ENCODE data around the gene AKR1E2. TPM values are rescaled to one million over a fixed set of nuclear protein-coding genes. Genes with fewer than 3 reads are reported as not detected.

AKR1E2 gene
- total and polyA plus RNA-seq, 4 donors, result 0.46 to 9.4 (median 2.6) TPM

- H3K4me3 ChIP-seq (ENCODE audit: low read depth in 1 of 3, low read length in 3 of 3), result no peak overlapping the region
- H3K9ac ChIP-seq (ENCODE audit: low read depth in 1 of 2, low read length in 2 of 2), result no peak overlapping the region
- 66% methylated on average over 6 of the region's 6 CpGs for WGBS
- H3K9me3 ChIP-seq (ENCODE audit: control insufficient read depth in 4 of 4, low read length in 3 of 4), result no peaks in the 10 kb centered on the region
- H3K27ac ChIP-seq (ENCODE audit: low read depth in 1 of 2, low read length in 2 of 2), result no peak overlapping the region
- H3K4me1 ChIP-seq (ENCODE audit: control insufficient read depth in 4 of 4, insufficient read depth in 4 of 4, low read length in 3 of 4), result no peaks in the 10 kb centered on the region
- TF ChIP-seq GABPA (IDR thresholded peaks at IDR 0.05 in 1 of 2, conservative IDR thresholded peaks at IDR 0.05 in 1 of 2), result no peak
- no peak for TF ChIP-seq CTCF (IDR thresholded peaks at IDR 0.05; ENCODE audit: low read depth, low read length, missing input control)
- TF ChIP-seq, protein P1, sequence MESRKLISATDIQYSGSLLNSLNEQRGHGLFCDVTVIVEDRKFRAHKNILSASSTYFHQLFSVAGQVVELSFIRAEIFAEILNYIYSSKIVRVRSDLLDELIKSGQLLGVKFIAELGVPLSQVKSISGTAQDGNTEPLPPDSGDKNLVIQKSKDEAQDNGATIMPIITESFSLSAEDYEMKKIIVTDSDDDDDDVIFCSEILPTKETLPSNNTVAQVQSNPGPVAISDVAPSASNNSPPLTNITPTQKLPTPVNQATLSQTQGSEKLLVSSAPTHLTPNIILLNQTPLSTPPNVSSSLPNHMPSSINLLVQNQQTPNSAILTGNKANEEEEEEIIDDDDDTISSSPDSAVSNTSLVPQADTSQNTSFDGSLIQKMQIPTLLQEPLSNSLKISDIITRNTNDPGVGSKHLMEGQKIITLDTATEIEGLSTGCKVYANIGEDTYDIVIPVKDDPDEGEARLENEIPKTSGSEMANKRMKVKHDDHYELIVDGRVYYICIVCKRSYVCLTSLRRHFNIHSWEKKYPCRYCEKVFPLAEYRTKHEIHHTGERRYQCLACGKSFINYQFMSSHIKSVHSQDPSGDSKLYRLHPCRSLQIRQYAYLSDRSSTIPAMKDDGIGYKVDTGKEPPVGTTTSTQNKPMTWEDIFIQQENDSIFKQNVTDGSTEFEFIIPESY (IDR thresholded peaks at IDR 0.05), result no peak
- no peak for TF ChIP-seq RXRA (IDR thresholded peaks at IDR 0.05)
- TF ChIP-seq, protein P2, sequence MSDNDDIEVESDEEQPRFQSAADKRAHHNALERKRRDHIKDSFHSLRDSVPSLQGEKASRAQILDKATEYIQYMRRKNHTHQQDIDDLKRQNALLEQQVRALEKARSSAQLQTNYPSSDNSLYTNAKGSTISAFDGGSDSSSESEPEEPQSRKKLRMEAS (IDR thresholded peaks at IDR 0.05), result no peak
- TF ChIP-seq ATF3 (IDR thresholded peaks at IDR 0.05), result no peak
- no peak for TF ChIP-seq NR2F2 (IDR thresholded peaks at IDR 0.05)
- TF ChIP-seq RAD21 (IDR thresholded peaks at IDR 0.05), result no peak
- no peak for TF ChIP-seq JUND (IDR thresholded peaks at IDR 0.05)
- TF ChIP-seq TAF1 (conservative IDR thresholded peaks at IDR 0.05), result no peak
- TF ChIP-seq HNF4G (IDR thresholded peaks at IDR 0.05), result no peak
- H3K27me3 ChIP-seq (ENCODE audit: control insufficient read depth in 4 of 4, insufficient read depth in 4 of 4, low read length in 3 of 4), result no peaks in the 10 kb centered on the region
- DNase-seq (ENCODE audit: low spot score), result no peak
- no peaks in the 10 kb centered on the region for H3K36me3 ChIP-seq (ENCODE audit: control insufficient read depth in 4 of 4, insufficient read depth in 3 of 4, low read depth in 1 of 4, low read length in 3 of 4)
These were observed 18.1 kb upstream of the AKR1E2 start for GRCh38 chr10:4807761-4808507.

- Histone ChIP-seq H3K27me3 (ENCODE audit: control insufficient read depth in 4 of 4, insufficient read depth in 4 of 4, low read length in 3 of 4) (no peaks in the 10 kb centered on the region), H3K27ac (ENCODE audit: low read depth in 1 of 2, low read length in 2 of 2) (no peak overlapping the region), H3K4me1 (ENCODE audit: control insufficient read depth in 4 of 4, insufficient read depth in 4 of 4, low read length in 3 of 4) (no peaks in the 10 kb centered on the region), H3K4me3 (ENCODE audit: low read depth in 1 of 3, low read length in 3 of 3) (no peak overlapping the region), H3K36me3 (ENCODE audit: control insufficient read depth in 4 of 4, insufficient read depth in 3 of 4, low read depth in 1 of 4, low read length in 3 of 4) (no peaks in the 10 kb centered on the region), H3K9me3 (ENCODE audit: control insufficient read depth in 4 of 4, low read length in 3 of 4) (no peaks in the 10 kb centered on the region), H3K9ac (ENCODE audit: low read depth in 1 of 2, low read length in 2 of 2) (no peak overlapping the region)
- 80% methylated on average over 4 of the region's 4 CpGs for WGBS
- DNase-seq (ENCODE audit: low spot score), result no peak
- TF ChIP-seq CTCF (IDR thresholded peaks at IDR 0.05; ENCODE audit: low read depth, low read length, missing input control), result no peak
- TF ChIP-seq JUND (IDR thresholded peaks at IDR 0.05), result no peak
- no peak for TF ChIP-seq RXRA (IDR thresholded peaks at IDR 0.05)
- no peak for TF ChIP-seq FOXA2 (IDR thresholded peaks at IDR 0.05)
- no peak for TF ChIP-seq YY1 (IDR thresholded peaks at IDR 0.05)
- no peak for TF ChIP-seq EGR1 (IDR thresholded peaks at IDR 0.05; ENCODE audit: low read depth in 2 of 2)
- TF ChIP-seq FOXA1 (IDR thresholded peaks at IDR 0.05), result no peak
- TF ChIP-seq SP1 (IDR thresholded peaks at IDR 0.05), result no peak
- TF ChIP-seq GABPA (IDR thresholded peaks at IDR 0.05 in 1 of 2, conservative IDR thresholded peaks at IDR 0.05 in 1 of 2), result no peak
- TF ChIP-seq NR2F2 (IDR thresholded peaks at IDR 0.05), result no peak
- TF ChIP-seq TAF1 (conservative IDR thresholded peaks at IDR 0.05), result no peak
- no peak for TF ChIP-seq RAD21 (IDR thresholded peaks at IDR 0.05)
- TF ChIP-seq HNF4G (IDR thresholded peaks at IDR 0.05), result no peak
- TF ChIP-seq, protein P2 (IDR thresholded peaks at IDR 0.05), result no peak
- TF ChIP-seq, protein P3, sequence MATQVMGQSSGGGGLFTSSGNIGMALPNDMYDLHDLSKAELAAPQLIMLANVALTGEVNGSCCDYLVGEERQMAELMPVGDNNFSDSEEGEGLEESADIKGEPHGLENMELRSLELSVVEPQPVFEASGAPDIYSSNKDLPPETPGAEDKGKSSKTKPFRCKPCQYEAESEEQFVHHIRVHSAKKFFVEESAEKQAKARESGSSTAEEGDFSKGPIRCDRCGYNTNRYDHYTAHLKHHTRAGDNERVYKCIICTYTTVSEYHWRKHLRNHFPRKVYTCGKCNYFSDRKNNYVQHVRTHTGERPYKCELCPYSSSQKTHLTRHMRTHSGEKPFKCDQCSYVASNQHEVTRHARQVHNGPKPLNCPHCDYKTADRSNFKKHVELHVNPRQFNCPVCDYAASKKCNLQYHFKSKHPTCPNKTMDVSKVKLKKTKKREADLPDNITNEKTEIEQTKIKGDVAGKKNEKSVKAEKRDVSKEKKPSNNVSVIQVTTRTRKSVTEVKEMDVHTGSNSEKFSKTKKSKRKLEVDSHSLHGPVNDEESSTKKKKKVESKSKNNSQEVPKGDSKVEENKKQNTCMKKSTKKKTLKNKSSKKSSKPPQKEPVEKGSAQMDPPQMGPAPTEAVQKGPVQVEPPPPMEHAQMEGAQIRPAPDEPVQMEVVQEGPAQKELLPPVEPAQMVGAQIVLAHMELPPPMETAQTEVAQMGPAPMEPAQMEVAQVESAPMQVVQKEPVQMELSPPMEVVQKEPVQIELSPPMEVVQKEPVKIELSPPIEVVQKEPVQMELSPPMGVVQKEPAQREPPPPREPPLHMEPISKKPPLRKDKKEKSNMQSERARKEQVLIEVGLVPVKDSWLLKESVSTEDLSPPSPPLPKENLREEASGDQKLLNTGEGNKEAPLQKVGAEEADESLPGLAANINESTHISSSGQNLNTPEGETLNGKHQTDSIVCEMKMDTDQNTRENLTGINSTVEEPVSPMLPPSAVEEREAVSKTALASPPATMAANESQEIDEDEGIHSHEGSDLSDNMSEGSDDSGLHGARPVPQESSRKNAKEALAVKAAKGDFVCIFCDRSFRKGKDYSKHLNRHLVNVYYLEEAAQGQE (IDR thresholded peaks at IDR 0.05), result no peak
- no peak for TF ChIP-seq ATF3 (IDR thresholded peaks at IDR 0.05)
- no peak for TF ChIP-seq HNF4A (conservative IDR thresholded peaks at IDR 0.05)
These were observed 16.9 kb upstream of the AKR1E2 start for GRCh38 chr10:4809156-4809555.
